Erythroblast (primary cell): ENCODE data around the gene CAMK1D.

Experiments used
- GATA1 ChIP-seq: IDR thresholded peaks from 2 replicates; pipeline ENCODE4 v1.6.1; 2011; ENCODE audit warnings: low read depth, mild to moderate bottlenecking, control low read depth, low read length, moderate library complexity
- POLR2A ChIP-seq: IDR thresholded peaks from 2 replicates; pipeline ENCODE4 v1.6.1; 2011; ENCODE audit warnings: mild to moderate bottlenecking, low read length

DNA sequence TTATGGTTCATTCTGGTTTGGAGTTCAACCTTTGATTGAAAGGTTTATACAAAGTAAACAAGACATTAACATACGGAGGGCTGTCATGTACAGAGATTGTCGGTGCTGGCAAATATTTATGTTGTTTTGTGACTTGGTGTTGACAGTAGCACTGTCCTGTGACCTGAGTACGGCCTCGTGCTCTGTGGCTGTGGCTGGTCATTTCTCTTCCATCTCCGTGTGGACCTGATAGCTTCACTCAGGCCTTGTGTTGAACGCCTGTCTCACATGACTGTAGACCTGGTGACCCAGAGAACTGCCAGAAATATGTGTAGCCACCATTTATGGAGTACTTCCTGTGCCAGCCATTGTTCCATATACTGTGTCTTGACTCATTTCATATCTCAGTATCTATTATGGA, 340.5 kb downstream of the CAMK1D start:
- TF ChIP-seq POLR2A = no peak
- TF ChIP-seq GATA1 = no peak
